ENCODE results near the gene MED27. TPM values are rescaled to one million over a fixed set of nuclear protein-coding genes. Genes with fewer than 3 reads are reported as not detected.

Gene MED27
- total RNA-seq, 1 experiment from 2014 or later, result 30.4 TPM

GRCh38 chr9:131823701-131824146, 255.9 kb downstream of the MED27 start:
- no peak for DNase-seq
- BruUV-seq (replicated peaks), result no TSS peak
- Mint-ChIP-seq H3K9me3 (ENCODE audit: unreplicated experiment) (no peaks in the 10 kb centered on the region), H3K4me1 (ENCODE audit: low read depth, unreplicated experiment) (no peaks in the 10 kb centered on the region), H3K36me3 (ENCODE audit: insufficient read depth, unreplicated experiment) (no peaks in the 10 kb centered on the region), H3K4me3 (ENCODE audit: unreplicated experiment) (no peak overlapping the region), H3K27me3 (ENCODE audit: insufficient read depth, unreplicated experiment) (peaks cover 30% of the 10 kb centered on the region), H3K27ac (ENCODE audit: unreplicated experiment) (no peak overlapping the region)
- CTCF ChIA-PET, result interaction anchor here (0.6 kb wide), 1 partner anchor 450 kb away, joined by 3 read pairs; no protein-coding TSS in a partner anchor
- TF ChIP-seq CTCF (IDR thresholded peaks at IDR 0.05; ENCODE audit: insufficient read depth in 1 of 2, low read depth in 1 of 2, low read length in 1 of 2, severe bottlenecking in 1 of 2, unreplicated experiment in 1 of 2), result no peak
- H3K4me1 ChIP-seq, result no peaks in the 10 kb centered on the region
- no peak overlapping the region for H3K4me3 ChIP-seq (ENCODE audit: low read depth, low read length)
- intact Hi-C loops (cut with micrococcal nuclease; ENCODE audit: unreplicated experiment), result no loop called here
- H3K36me3 ChIP-seq (ENCODE audit: control insufficient read depth, insufficient read depth, low read length), result no peaks in the 10 kb centered on the region
- POLR2A ChIA-PET, result no interaction called here
- H3K9me3 ChIP-seq, result no peaks in the 10 kb centered on the region
- peaks cover 1% of the 10 kb centered on the region for H3K27me3 ChIP-seq (replicated peaks; ENCODE audit: control insufficient read depth, insufficient read depth, low read length)

GRCh38 chr9:131818089-131818488, 261.6 kb downstream of the MED27 start:
- Histone ChIP-seq H3K9me3 (no peaks in the 10 kb centered on the region), H3K27me3 (replicated peaks; ENCODE audit: control insufficient read depth, insufficient read depth, low read length) (0 out of 2 replicates have a peak, but pooled peaks cover under 1% of the 10 kb centered on the region), H3K4me3 (ENCODE audit: low read depth, low read length) (no peak overlapping the region), H3K4me1 (no peaks in the 10 kb centered on the region), H3K36me3 (ENCODE audit: control insufficient read depth, insufficient read depth, low read length) (no peaks in the 10 kb centered on the region)
- no peaks in the 10 kb centered on the region for H3K4me1 Mint-ChIP-seq (ENCODE audit: low read depth, unreplicated experiment)
- peaks cover 20% of the 10 kb centered on the region for H3K27me3 Mint-ChIP-seq (ENCODE audit: insufficient read depth, unreplicated experiment)
- DNase-seq, result no peak
- CTCF ChIA-PET, result no interaction called here
- H3K36me3 Mint-ChIP-seq (ENCODE audit: insufficient read depth, unreplicated experiment), result no peaks in the 10 kb centered on the region
- TF ChIP-seq CTCF (IDR thresholded peaks at IDR 0.05; ENCODE audit: insufficient read depth in 1 of 2, low read depth in 1 of 2, low read length in 1 of 2, severe bottlenecking in 1 of 2, unreplicated experiment in 1 of 2), result no peak
- POLR2A ChIA-PET, result no interaction called here
- no peaks in the 10 kb centered on the region for H3K9me3 Mint-ChIP-seq (ENCODE audit: unreplicated experiment)
- H3K27ac Mint-ChIP-seq (ENCODE audit: unreplicated experiment), result no peak overlapping the region
- no peak overlapping the region for H3K4me3 Mint-ChIP-seq (ENCODE audit: unreplicated experiment)
- BruUV-seq (replicated peaks), result no TSS peak
- intact Hi-C loops (cut with micrococcal nuclease; ENCODE audit: unreplicated experiment), result no loop called here

GRCh38 chr9:131817627-131818026, 262.0 kb downstream of the MED27 start:
- peaks cover 25% of the 10 kb centered on the region for H3K27me3 Mint-ChIP-seq (ENCODE audit: insufficient read depth, unreplicated experiment)

More at GRCh38 chr9:131817627-131818026, 262.0 kb downstream of the MED27 start:
- ChIA-PET POLR2A (no interaction called here), CTCF (no interaction called here)
- H3K4me1 Mint-ChIP-seq (ENCODE audit: low read depth, unreplicated experiment), result no peaks in the 10 kb centered on the region
- intact Hi-C loops (cut with micrococcal nuclease; ENCODE audit: unreplicated experiment), result no loop called here
- H3K9me3 Mint-ChIP-seq (ENCODE audit: unreplicated experiment), result no peaks in the 10 kb centered on the region
- DNase-seq, result no peak
- no peak overlapping the region for H3K4me3 Mint-ChIP-seq (ENCODE audit: unreplicated experiment)
- no peaks in the 10 kb centered on the region for H3K36me3 Mint-ChIP-seq (ENCODE audit: insufficient read depth, unreplicated experiment)
- Histone ChIP-seq H3K27me3 (replicated peaks; ENCODE audit: control insufficient read depth, insufficient read depth, low read length) (no peaks in the 10 kb centered on the region), H3K9me3 (no peaks in the 10 kb centered on the region), H3K4me1 (no peaks in the 10 kb centered on the region), H3K36me3 (ENCODE audit: control insufficient read depth, insufficient read depth, low read length) (no peaks in the 10 kb centered on the region), H3K4me3 (ENCODE audit: low read depth, low read length) (no peak overlapping the region)
- no TSS peak for BruUV-seq (replicated peaks)
- TF ChIP-seq CTCF (IDR thresholded peaks at IDR 0.05; ENCODE audit: insufficient read depth in 1 of 2, low read depth in 1 of 2, low read length in 1 of 2, severe bottlenecking in 1 of 2, unreplicated experiment in 1 of 2), result no peak
- H3K27ac Mint-ChIP-seq (ENCODE audit: unreplicated experiment), result no peak overlapping the region
